Suprapubic skin (tissue), 4 donors: ENCODE measurements around the gene AGAP1. TPM values are rescaled to one million over a fixed set of nuclear protein-coding genes. Genes with fewer than 3 reads are reported as not detected.

Experiments
- DNase-seq, 2 donors: peaks; one replicate each; pipeline ENCODE4 v3.0.0-alpha.2; 2019; ENCODE audit warnings: low spot score in 2 of 2
- H3K27ac ChIP-seq: fragments of 200-600 bp; sonication (generic); one replicate; pipeline ENCODE4 v1.5.1; 2019
- H3K27me3 ChIP-seq: fragments of 200-600 bp; sonication (generic); one replicate; pipeline ENCODE4 v1.5.1; 2019
- H3K36me3 ChIP-seq: fragments of 200-600 bp; sonication (generic); one replicate; pipeline ENCODE4 v1.5.1; 2019
- H3K4me1 ChIP-seq: fragments of 200-600 bp; sonication (generic); one replicate; pipeline ENCODE4 v1.5.1; 2019
- H3K4me3 ChIP-seq: fragments of 200-600 bp; sonication (generic); one replicate; pipeline ENCODE4 v1.5.1; 2019; ENCODE audit warnings: mild to moderate bottlenecking
- H3K9me3 ChIP-seq: fragments of 200-600 bp; sonication (generic); one replicate; pipeline ENCODE4 v1.5.1; 2019
- EP300 ChIP-seq: sonication (generic); formaldehyde crosslinking; IDR thresholded peaks from one replicate; pipeline ENCODE4 v1.6.1; 2017; ENCODE audit warnings: antibody characterized with exemption
- POLR2A ChIP-seq, 2 donors: fragments of 450-650 bp; IDR thresholded peaks; one replicate each; pipeline ENCODE4 v1.6.1; 2017; ENCODE audit warnings: antibody characterized with exemption in 2 of 2, mild to moderate bottlenecking in 2 of 2, moderate library complexity in 2 of 2
- POLR2AphosphoS5 ChIP-seq, 3 donors: sonication (generic); formaldehyde crosslinking; IDR thresholded peaks; one replicate each; pipeline ENCODE4 v1.6.1; 2017; ENCODE audit warnings: antibody characterized with exemption in 3 of 3
- WGBS: methylation state at CpG from one replicate; pipeline ENCODE4 v1.1.5; 2018; 5-methylcytosine and 5-hydroxymethylcytosine counted together
- total RNA-seq, 4 donors: library from RNA; depleted of rRNA; stranded (reverse); fragments of >200 nt; gene quantifications; one replicate each; pipeline ENCODE4 v1.1.0, GENCODE V29; 2016
- TF ChIP-seq, protein P1 (sequence below), 2 donors: fragments of 200-600 bp in 1 of 2; fragments of 450-650 bp in 1 of 2; sonication (generic) in 1 of 2; IDR thresholded peaks; one replicate each; pipeline ENCODE4 v1.5.1; 2016 to 2019; ENCODE audit warnings: antibody characterized with exemption in 2 of 2, mild to moderate bottlenecking in 1 of 2, moderate library complexity in 1 of 2

AGAP1 gene
- total RNA-seq, 4 donors from 2014 or later, result 14.1 to 30.7 (median 19.4) TPM

DNA sequence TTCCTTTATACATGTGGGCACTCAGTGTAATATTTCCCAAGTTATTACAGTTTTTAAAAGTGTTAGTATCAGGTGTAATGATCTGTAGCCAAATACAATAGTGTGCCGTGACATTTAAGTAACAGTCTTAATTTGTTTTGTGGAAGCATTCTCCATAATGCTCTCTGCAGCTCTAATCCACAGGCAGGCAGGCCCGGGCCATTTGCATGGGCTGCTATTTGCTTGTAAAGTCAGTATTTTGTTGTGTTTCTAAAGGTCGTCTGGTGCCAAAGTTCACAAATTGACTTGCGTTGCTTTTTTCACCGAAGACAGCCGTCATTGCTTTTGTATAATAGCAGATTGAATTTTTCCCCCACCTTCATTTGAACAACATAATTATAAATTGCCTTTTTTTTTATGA is 521.3 kb downstream of the AGAP1 start:
- H3K4me1 ChIP-seq, result no peaks in the 10 kb centered on the region
- WGBS, result 89% methylated on average over 6 of the region's 6 CpGs
- H3K4me3 ChIP-seq, result no peak overlapping the region
- no peaks in the 10 kb centered on the region for H3K27me3 ChIP-seq
- DNase-seq, result no peak
- no peaks in the 10 kb centered on the region for H3K9me3 ChIP-seq
- TF ChIP-seq POLR2AphosphoS5 (IDR thresholded peaks at IDR 0.05) (no peak), EP300 (no peak), POLR2A (IDR thresholded peaks at IDR 0.05) (no peak)
- TF ChIP-seq, protein P1, sequence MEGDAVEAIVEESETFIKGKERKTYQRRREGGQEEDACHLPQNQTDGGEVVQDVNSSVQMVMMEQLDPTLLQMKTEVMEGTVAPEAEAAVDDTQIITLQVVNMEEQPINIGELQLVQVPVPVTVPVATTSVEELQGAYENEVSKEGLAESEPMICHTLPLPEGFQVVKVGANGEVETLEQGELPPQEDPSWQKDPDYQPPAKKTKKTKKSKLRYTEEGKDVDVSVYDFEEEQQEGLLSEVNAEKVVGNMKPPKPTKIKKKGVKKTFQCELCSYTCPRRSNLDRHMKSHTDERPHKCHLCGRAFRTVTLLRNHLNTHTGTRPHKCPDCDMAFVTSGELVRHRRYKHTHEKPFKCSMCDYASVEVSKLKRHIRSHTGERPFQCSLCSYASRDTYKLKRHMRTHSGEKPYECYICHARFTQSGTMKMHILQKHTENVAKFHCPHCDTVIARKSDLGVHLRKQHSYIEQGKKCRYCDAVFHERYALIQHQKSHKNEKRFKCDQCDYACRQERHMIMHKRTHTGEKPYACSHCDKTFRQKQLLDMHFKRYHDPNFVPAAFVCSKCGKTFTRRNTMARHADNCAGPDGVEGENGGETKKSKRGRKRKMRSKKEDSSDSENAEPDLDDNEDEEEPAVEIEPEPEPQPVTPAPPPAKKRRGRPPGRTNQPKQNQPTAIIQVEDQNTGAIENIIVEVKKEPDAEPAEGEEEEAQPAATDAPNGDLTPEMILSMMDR (IDR thresholded peaks at IDR 0.05), result no peak
- no peak overlapping the region for H3K27ac ChIP-seq
- no peaks in the 10 kb centered on the region for H3K36me3 ChIP-seq

DNA sequence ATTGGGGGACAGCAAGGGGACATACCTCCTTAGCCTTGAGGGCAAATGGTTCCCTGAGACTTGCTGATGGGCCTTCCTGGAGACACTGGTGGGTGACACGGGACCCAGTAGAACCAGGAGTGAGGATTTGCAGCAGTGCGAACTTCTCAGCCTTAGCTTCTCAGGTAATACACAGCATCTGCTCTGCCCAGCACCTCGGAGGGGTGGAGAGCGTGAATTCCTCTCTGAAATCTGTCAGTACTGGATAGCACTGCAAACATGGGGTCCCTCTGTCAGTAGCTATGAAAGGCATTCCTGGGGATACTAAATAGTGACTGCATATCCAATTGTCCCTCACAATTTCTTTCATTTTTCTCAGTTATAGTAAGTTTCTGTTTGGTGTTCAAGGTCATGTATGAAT is 522.7 kb downstream of the AGAP1 start:
- Histone ChIP-seq H3K27ac (no peak overlapping the region), H3K36me3 (no peaks in the 10 kb centered on the region), H3K27me3 (no peaks in the 10 kb centered on the region), H3K4me1 (no peaks in the 10 kb centered on the region), H3K9me3 (no peaks in the 10 kb centered on the region), H3K4me3 (no peak overlapping the region)
- TF ChIP-seq POLR2A (IDR thresholded peaks at IDR 0.05) (no peak), POLR2AphosphoS5 (IDR thresholded peaks at IDR 0.05) (no peak), EP300 (no peak)
- DNase-seq, result no peak
- 88% methylated on average over 4 of the region's 4 CpGs for WGBS

DNA sequence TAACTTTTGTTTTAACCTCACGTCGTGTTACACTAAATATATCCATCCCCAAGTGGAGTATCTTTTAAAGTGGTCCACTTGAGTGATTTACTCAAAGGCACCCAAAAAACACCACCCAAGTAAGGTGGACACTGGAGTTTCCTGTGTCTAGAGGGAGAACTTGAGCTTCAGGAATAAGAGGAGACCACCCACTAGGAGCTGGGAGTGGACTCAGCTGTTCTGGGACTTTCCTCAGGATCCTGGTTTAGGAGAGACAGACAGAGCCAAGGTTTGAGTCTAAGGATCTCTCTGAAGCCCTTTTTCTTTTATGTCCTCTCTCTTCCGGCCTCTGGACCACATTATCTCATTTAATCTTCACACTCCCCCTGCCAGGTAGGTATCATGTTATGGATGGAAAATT is 523.6 kb downstream of the AGAP1 start:
- 90% methylated on average over 3 of the region's 3 CpGs for WGBS
- H3K4me3 ChIP-seq, result no peak overlapping the region
- no peaks in the 10 kb centered on the region for H3K4me1 ChIP-seq
- no peaks in the 10 kb centered on the region for H3K9me3 ChIP-seq
- no peak for DNase-seq
- H3K27me3 ChIP-seq, result no peaks in the 10 kb centered on the region
- TF ChIP-seq, protein P1 (IDR thresholded peaks at IDR 0.05), result no peak
- TF ChIP-seq EP300, result no peak
- no peak for TF ChIP-seq POLR2AphosphoS5 (IDR thresholded peaks at IDR 0.05)
- no peak for TF ChIP-seq POLR2A (IDR thresholded peaks at IDR 0.05)
- H3K27ac ChIP-seq, result no peak overlapping the region
- no peaks in the 10 kb centered on the region for H3K36me3 ChIP-seq

DNA sequence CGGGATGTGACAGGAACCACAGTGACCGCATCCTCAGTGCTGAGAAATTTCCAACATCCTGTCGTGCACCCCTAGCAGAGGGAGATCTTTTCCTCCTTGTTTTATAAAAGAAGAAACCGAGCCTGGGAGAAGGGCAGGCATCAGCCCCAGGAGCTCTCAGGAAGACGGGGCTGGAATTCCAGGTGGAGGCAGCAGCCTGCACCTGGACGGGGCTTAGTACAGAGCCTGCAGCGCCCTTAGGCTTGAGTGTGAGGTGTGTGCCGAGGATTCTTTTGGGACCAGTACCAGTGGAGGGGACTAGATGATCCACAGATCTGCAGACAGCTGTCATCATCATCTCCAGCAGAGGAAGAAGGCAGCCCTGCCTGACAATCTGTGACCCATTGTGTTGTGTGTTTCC is 525.6 kb downstream of the AGAP1 start:
- Histone ChIP-seq H3K27me3 (no peaks in the 10 kb centered on the region), H3K4me1 (no peaks in the 10 kb centered on the region), H3K36me3 (no peaks in the 10 kb centered on the region), H3K9me3 (no peaks in the 10 kb centered on the region), H3K27ac (no peak overlapping the region), H3K4me3 (no peak overlapping the region)
- no peak for DNase-seq
- TF ChIP-seq POLR2AphosphoS5 (IDR thresholded peaks at IDR 0.05) (no peak), EP300 (no peak), POLR2A (IDR thresholded peaks at IDR 0.05) (no peak)
- TF ChIP-seq, protein P1 (IDR thresholded peaks at IDR 0.05), result no peak
- 98% methylated on average over 8 of the region's 8 CpGs for WGBS

DNA sequence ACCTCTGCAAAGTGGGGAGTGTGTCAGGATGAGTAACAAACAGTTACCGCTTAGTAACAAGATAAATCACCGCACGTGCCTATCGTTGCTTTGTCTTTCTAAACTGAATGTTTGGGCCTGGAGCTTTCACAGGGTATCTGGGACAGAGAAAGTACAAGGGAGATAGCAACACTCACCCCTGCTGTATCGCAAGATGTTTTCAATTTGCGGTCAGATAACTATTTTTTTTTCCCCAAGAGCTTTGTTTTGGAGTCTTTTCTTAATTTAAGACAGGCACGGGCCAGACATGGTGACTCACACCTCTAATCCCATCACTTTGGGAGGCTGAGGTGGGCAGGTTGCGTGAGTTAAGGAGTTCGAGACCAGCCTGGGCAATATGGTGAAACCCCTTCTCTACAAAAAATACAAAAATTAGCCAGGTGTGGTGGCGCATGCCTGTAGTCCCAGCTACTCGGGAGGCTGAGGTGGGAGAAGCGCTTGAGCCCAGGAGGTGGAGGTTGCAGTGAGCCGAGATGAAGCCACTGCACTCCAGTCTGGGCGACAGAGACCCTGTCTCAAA is 527.7 kb downstream of the AGAP1 start:
- no peaks in the 10 kb centered on the region for H3K27me3 ChIP-seq
- H3K27ac ChIP-seq, result no peak overlapping the region
- DNase-seq, result no peak
- H3K4me3 ChIP-seq, result no peak overlapping the region
- TF ChIP-seq EP300 (no peak), POLR2A (IDR thresholded peaks at IDR 0.05) (no peak), POLR2AphosphoS5 (IDR thresholded peaks at IDR 0.05) (no peak)
- TF ChIP-seq, protein P1 (IDR thresholded peaks at IDR 0.05), result no peak
- H3K36me3 ChIP-seq, result no peaks in the 10 kb centered on the region
- H3K9me3 ChIP-seq, result no peaks in the 10 kb centered on the region
- 93% methylated on average over 14 of the region's 14 CpGs for WGBS
- no peaks in the 10 kb centered on the region for H3K4me1 ChIP-seq

DNA sequence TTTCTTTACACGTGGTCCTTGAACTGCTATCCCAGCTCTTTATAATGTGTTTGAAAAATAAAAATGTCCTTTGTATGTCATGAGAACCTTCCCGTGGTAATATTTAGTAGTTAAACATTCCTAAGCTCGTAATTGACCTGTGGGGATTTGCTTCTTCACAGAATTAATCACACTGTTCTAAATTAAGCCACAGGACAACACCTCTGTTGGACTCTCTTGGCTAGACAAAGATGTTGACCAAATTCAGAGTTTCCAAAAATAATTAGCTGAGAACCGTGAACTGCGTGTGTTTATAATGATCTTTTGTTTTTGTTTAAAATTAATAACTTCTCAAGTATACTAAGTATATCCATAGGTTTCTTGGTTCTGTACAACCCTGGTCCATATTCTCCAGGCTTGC is 528.3 kb downstream of the AGAP1 start:
- no peak for DNase-seq
- WGBS, result 75% methylated on average over 5 of the region's 5 CpGs
- Histone ChIP-seq H3K9me3 (no peaks in the 10 kb centered on the region), H3K4me3 (no peak overlapping the region), H3K4me1 (no peaks in the 10 kb centered on the region), H3K27me3 (no peaks in the 10 kb centered on the region), H3K27ac (no peak overlapping the region), H3K36me3 (no peaks in the 10 kb centered on the region)
- TF ChIP-seq, protein P1 (IDR thresholded peaks at IDR 0.05), result no peak
- TF ChIP-seq EP300, result no peak
- TF ChIP-seq POLR2A (IDR thresholded peaks at IDR 0.05), result no peak
- no peak for TF ChIP-seq POLR2AphosphoS5 (IDR thresholded peaks at IDR 0.05)
